NCI-H128 (cell line): ENCODE results near the gene MMP24OS.
A peak's percentile ranks its signal among the peaks of the same experiment; 100 is the strongest.

Experiments
- DNase-seq: peaks from one replicate; lab custom pipeline; 2025; ENCODE audit not compliant: unreplicated experiment; lab: John Stamatoyannopoulos, UW

The MMP24OS gene

DNA sequence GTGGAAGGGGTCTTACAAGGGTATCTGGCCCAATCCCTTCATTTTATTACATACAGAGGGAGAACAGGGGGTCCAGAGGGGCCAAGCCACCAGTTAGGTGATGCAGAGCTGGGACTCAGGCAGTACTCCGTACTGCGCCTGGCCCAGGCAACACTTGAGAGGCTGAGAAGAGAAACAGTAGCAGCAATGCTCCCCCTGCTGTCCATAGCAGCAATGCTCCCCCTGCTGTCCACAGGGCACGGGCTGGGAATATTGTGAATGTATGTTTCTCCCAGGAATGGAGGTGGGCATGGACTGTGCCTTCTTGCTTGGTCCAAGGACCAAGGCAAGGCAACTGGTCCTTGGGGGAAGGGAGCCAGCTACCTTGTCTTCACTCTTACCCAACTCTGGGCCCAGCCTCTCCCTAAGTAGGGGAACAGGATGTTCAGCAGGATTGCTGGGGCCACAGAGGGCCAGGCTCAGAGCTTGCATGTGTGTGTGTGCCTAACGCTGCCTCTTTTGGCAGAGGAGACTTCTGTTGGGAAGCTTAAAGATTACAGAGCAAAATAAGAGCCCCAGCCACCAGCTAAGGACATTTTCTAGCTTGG, 29.1 kb upstream of the MMP24OS start:
- DNase-seq = no peak

DNA sequence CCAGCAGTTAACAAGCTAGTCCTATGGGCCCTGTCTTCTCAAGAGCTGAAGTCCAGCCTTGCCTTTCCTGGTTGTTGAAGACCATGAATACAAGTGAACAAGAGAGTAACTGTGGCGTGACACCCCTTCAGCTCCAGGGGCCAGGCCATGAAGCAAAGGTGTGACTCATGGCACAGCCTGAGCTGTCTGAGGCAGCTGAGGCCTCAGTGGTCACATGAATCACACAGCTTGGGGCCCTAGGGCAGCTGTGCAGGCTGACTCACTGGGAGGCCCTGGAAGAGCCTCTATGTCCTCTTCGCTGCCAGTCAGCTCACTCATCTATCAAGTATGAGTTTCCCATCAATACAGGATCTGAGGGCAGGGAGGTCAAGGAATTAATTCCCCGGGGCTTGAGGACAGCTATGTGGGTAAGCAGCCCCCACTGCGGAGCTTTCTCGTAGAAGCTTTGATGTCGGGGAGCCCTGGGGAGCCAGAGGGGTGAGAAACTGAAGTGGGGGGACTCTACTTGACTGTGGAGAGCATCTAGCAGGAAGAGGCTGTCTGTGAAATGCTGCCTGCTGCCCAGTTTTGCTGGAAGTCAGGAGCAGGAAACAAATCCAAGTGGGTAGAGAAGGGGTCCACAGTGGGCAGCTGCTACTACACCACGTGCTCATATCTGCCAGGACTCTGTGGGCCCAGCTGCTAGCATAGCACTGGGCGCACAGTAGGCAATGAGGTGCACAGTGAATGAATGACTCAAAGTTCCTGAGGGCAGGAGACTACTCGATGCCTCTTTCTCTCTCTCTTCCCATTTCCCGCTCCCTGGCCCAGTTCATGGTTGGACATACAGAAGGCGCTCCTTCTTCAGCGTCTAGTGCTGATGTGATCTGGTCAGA, 28.0 kb upstream of the MMP24OS start:
- no peak for DNase-seq

DNA sequence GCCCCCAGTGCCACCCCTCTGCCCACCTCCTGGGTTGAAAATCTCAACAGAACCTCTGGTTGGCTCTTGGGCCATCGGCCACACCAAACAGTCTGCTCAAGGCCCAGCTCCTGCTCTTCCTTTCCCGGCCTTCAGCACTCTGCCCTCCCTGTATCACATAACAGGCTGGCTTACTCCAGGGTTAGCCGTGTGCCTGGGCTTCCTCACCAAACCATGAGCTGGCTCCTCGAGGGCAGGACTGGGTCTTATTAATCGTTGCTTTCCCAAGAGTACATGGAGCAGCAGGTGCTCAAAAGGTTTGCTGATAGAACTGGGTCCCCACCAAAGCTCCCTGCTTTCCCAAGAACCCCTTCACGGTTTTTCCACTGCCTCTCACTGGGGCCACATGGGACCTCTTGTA, 27.0 kb upstream of the MMP24OS start:
- DNase-seq = no peak

DNA sequence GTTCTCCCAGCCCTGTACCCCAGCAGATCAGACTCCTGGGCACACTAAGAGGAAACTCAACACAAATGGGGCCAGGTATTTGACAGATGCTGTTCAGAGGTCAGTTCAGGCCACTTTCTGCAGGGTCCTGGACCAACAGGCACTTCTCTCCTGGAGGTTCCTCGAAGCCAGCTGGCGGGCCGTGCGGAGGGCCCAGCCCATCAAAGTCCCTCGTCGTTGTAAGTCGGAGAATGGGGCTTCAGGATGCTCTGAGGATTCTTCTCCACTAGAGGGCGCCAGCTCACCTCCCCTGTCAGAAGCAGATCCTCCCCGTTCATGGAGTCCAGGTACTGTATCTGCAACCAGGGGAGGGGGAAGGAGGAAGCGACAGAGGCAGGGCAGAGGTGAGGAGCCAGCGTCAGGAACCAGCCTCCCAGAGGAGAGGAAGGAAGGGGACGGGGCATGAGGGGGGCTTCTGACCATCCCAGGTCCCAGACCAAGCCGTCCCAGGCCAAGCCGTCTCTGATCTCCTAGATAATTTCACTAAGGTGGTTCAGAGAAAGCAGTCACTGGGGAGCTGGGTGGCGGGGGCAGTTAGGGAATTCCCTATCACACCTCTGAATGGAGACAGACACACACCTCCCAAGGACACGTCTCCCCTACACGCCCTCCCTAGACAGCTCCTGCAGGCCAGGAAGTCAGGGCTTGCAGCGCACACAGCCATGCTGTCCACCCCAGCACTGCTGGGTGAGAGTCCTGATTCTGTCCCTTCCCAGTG, 26.0 kb upstream of the MMP24OS start:
- DNase-seq = peak; percentile 75

DNA sequence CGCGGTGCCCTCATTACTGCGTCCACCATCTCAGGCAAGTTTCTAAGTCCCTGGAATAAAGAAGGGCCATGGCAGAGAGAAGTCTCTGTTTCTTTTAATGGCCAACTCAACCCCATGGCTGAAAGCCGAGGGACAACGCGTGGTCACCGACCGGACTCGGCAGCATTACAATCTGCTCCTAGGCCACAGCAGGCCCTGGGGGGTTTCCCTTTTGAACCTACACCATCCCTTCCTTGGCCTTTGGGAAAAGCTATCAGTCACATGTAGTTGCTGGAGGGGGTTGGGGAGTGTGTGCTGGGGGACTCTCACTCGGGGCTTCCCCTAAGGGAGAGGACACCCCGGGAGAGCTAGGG, 25.4 kb upstream of the MMP24OS start:
- no peak for DNase-seq

DNA sequence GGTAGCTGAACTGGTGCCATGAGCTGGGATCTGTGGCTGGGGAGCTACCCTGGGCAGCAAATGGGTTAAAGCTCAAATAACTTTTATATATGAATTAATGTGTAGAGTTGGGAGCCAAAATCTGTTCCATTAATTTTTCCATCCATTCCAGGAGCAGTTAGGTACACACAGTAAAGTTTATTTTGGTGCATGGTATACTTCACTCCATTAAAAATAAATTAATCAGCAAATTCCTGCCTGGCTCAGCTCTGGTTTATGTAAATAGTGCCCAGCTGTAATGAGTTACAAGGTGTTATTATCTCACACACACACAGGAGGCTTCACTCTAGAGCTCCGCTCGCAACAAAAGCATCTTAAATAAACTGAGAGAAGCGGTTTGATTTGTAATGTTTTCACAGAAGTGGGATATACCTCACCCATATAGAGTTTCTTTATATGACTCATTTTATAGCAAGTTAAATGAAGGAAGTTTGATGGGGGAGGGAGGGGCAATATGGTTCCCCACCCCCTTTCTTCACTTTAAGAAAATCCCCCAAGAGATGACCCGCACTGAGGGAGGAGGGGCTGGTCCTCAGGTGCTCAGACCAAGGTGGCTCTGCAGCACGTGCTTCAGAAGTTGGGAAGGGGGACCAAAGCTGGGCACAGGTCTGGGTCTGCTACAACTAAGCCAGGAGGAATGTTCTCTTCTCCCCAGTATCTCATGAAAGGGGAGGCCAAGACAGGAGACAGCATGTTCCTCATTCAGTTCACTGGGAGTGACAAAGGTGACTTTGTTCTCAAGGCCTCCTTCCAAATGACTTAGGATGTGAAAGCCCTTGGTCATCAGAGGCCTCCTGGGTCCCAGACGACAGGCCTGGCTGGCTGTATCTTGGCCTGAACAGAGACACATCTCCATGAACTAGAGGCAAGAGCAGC, 24.8 kb upstream of the MMP24OS start:
- no peak for DNase-seq

DNA sequence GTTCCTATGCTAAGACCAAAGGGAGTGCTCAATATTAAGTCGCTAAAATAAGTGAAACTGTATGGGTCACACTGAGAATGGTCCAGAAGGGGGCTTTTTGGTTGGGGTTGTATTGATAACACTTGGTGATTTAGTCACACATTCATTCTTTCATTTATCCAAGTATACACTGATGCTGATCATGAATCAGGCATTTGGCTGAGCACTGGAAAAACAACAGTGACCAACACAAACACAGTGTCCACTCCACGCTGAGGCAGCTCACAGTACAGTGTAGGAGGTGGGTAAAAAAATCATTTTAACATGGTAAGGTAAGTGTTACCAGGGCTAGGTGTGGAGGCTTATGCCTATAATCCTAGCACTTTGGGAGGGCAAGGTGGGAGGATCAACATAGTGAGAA, 23.5 kb upstream of the MMP24OS start:
- DNase-seq = no peak

DNA sequence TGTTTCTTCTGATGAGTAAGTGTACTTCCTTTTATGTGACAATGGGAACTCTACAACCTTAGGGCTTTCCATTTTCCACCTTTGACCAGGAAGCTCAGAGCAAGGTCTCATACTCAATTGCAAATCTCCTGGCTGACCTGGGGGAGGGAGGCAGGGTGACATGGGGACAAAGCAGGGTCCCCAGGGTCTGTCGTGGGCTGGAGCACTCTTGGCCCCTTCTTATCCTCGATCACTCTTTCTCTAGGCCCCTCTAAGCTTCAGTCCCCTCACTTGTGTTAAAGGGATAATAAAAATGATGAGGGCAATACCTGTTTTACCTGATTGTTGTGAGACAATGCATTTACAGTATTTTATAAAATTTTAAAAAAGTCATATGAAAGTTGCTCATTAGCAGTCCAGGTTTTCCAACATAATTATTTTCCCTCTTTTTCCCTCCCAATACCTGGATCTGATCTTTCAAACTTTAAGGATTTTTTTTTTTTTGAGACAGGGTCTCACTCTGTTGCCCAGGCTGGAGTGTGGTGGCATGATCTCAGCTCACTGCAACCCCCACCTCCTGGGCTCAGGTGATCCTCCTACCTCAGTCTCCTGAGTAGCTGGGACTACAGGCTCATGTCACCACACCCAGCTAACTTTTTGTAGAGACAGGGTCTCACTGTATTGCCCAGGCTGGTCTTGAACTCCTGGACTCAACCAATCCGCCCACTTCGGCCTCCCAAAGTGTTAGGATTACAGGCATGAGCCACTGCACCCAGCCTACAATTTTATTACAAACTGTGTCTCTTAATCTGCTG, 22.7 kb upstream of the MMP24OS start:
- DNase-seq = no peak

DNA sequence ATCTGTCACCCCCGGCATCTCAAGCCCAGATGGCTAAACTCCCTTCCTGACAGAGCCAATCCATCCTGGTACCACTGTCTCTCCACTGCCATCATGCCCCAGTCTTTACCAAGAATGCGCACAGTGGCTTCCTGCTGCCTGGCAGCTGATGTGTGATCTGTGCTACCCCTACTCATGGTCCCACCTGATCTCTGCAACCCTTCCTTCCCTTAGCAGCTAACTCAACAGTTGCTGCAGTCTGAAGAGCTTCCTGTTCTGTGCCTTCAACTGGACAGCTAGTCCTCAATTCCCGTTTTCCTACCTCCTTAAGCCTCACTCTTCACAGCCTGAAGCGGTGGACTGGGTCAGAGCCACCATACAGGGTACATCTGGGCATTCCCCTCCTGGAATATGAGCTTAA, 21.9 kb upstream of the MMP24OS start:
- no peak for DNase-seq

DNA sequence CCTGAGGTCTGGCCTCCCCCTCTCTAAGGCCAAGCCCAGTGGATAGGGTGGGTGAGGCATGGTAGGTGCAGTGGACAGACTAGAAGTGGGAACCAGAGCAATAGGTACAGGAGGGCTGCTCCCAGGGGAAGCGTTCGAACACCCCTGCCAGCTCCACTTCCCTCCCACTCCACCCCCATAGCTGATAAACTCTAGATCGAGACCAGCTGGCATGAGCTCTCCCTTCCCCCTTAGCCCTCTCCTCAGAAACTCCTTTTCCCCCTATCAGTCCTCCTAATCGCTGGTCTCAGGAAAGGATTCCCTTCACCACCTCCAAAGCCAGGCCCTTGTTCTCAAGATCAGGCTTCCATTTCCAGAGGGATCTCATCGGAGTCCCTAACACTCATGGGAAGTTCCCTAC, 20.3 kb upstream of the MMP24OS start:
- DNase-seq = no peak

DNA sequence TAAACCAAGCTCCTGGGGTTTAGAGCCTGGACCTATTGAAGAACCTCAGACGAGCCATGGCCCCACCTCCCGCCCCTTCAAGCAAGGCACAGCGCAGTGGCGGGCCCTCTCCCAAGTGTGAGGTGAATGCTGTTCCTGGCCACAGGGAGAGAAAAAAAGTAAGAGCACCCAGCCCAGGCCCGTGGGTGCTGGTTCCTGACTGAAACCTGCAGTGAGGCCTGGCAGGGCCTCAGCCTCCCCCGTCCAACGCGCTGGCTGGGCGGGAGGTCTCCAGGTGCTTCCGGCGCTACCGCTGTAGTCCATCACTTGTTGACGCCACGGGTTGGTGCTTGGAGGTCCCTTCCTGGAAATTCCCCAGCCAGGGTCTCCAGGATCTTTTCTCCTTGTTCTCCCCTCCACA, 19.8 kb upstream of the MMP24OS start:
- no peak for DNase-seq

DNA sequence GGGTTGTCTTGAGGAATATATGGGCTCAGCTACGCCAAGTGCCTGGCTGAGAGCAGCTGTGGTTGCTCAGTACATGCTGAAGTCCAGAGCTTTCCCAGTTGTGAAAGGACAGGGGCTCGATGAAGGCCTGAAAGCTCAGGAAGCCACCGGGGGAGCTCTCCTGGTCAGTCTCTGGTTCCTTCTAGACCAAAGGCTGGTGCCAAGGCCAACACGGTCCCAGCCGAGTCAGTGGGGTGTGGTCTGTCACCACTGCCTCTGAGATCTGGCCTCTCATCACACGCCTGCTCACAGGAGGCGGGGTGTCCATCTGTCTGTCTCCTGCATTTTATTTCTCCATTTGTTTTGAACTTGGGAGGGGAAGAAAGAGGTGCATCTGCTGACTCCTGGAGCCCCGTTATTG, 19.2 kb upstream of the MMP24OS start:
- DNase-seq = no peak

DNA sequence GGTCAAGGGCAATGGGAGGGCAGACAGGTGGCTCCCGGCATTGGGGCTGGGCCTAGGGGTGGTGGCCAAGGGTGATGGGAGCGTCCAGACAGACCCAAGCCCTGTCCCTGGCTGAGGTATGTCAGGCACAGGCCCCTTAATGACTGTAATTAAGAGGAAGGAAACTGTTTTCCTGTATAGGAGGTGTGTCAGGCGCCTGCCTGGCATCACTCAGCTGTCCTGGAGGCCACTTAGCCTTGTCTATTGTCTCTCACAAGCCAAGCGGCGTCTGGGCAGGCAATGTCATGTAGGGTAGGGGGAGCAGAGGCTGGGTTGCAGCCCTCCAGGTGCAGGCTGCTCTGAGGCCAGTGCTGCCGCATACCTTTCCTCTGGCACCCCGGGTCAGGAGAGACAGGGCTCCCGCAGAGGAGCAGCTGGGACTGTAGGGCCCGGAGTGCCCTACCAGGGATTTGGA, 18.2 kb upstream of the MMP24OS start:
- DNase-seq = no peak

DNA sequence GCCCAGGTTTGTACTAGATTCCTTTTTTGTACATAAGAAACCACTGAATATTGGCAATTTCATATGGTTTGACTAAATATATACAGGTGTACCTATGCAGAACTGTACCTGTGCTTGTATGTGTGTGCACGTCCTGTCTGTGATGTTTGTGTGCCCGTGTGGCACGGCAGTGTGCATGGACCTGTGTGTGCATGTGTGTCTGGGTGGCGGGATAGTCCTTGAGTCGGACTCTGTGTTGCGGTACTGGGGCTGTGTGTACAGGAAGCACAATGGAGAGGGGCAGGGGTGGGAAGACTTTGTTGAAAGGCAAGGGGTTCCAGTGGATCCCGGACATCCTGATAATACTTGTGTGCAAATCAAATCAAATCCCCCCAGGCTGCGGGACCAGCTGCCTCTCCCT, 17.8 kb upstream of the MMP24OS start:
- no peak for DNase-seq

DNA sequence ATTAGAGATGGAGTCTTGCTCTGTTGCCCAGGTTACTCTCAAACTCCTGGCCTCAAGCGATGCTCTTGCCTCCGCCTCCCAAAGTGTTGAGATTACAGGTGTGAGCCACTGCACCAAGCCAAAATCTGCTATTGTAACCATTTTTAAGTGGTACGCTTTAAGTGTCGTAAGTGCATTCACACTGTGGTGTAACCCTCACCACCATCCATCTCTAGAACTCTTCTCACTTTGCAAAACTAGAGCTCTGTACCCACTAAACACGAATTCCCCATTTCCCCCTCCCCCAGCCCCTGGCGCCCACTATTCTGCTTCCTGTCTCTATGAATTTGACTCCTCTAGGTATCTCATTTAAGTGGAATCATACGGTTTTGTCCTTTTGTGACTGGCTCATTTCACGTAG, 17.1 kb upstream of the MMP24OS start:
- no peak for DNase-seq

DNA sequence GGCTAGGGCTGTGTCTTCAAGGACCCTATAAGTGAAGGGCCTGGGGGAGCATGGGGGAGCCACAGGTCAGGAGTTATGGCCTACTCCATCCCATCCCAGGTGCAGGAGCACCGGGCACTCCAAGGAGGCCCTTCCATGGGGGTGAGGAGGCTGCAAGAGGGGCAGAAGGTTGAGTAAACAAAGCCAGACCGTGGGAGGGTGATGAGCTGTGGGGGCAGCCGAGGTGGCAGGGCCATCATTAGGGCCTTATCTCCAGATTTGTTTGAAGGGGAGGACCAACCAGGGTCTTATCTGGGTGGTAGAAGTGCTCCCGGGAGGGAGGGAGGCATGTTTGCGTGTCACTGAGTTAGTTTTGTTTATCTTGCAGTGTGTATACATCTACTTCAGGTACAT, 16.4 kb upstream of the MMP24OS start:
- no peak for DNase-seq

DNA sequence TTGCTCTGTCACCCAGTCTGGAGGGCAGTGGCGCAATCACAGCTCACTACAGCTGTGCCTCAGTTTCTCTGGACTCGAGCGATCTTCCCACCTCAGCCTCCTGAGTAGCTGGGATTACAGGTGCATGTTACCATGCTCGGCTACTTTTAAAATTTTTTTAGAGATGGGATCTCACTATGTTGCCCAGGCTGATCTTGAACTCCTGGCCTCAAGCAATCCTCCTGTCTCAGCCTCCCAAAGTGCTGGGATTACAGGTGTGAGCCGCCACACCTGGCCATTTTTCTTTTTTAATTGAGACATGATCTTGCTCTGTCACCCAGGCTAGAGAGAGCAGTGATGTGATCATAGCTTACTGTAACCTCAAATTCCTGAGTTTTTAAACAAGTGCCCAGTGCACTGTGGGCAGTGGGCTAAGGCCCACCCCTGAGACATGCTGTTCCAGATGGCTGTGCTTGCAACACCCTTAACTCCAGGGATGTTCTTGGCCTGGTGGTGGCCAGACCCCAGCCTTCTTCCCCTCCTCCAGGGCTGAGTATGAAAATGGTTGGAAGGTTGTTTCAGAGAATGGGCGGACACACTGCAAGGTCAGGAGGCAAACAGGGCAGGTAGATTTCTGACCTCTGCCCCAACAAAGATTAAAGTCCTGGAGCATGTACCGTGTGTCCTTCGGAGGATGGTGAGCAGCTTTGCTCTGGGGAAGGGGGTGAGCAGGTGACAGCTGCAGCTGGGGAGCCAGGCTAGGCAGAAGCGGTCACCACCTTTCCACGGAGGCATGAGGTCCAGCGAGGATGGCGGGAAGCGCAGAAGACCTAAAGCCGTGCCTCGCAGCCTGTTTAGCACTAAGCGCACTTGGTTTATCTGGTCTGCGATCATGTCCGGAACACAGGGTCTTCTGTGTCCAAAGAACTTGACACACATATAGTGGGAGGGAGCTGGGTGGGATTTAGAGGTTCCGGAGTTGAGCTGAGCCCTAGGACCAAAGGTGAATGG, 15.7 kb upstream of the MMP24OS start:
- DNase-seq = no peak

DNA sequence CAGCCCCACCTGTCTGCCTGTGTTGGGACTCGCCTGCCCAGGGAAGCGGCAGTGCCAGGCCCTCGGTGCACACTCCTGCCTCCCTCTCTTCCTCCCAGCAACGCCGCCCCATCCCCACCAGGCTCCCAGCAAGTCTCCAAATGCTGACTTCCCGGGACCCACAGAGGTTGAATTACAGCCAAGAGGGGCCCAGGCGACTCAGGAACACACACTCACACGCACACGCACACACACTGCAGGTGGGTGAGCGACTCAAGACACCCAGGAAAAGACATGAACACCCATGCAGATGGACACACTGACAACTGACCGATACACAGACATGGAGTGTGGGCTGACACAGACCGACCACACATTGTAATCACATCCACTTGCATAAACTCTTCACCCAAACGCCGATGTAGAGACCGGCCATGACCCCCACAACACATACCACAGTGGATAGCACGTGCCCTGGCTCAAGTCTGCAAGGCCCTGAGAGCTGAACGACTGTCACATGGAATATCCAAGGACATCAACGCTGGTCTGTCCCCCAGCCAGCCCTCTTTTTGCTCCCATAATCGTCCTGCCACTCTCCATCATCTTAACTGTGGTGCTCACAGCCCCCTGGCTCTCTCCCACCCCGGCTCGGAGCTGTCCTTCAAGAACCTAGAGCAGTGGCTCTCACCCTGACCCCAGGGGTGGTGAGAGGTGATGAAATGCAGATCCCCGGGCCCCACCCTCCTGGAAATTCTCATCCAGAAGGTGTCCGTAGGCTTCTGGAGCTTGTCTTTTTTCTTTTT, 14.8 kb upstream of the MMP24OS start:
- DNase-seq = no peak
